Pancreas (tissue), 10 donors: ENCODE results near the gene ANKS1B. TPM values are rescaled to one million over a fixed set of nuclear protein-coding genes. Genes with fewer than 3 reads are reported as not detected.
A peak's percentile ranks its signal among the peaks of the same experiment; 100 is the strongest.
"Not testable (repeated sequence)": the region's sequence is repeated elsewhere in the genome, so short reads cannot be mapped to it uniquely, and the experiment has no call there.

Experiments used
- ATAC-seq, 4 donors: fragments of 200-7000 bp; cut with Tn5 transposase; one replicate each; pipeline versions ENCODE4 v1.8.0 to v1.9.1; 2020; ENCODE audit warnings: mild to moderate bottlenecking in 4 of 4, moderate library complexity in 4 of 4
- DNase-seq, 6 donors: peaks; one replicate each; pipeline ENCODE4 v3.0.0-alpha.2; 2020
- FAIRE-seq: peaks from 2 replicates; lab custom pipeline; 2012; peaks lifted over from hg19 to GRCh38; lab: Jason Lieb, UNC
- H3K27ac ChIP-seq, 4 donors: fragments of 200-600 bp; sonication (generic); 1 replicate in 3 of 4; 2 replicates in 1 of 4; pipeline versions ENCODE4 v1.5.0 to v1.8.0; 2020
- H3K27me3 ChIP-seq, 4 donors: fragments of 200-600 bp; one replicate each; pipeline ENCODE4 v1.8.0; 2021
- H3K36me3 ChIP-seq, 3 donors: fragments of 200-600 bp; sonication (generic) in 1 of 3; one replicate each; pipeline versions ENCODE4 v1.5.0 to v1.8.0; 2020 to 2021
- H3K4me1 ChIP-seq, 3 donors: fragments of 200-600 bp; one replicate each; pipeline ENCODE4 v1.8.0; 2021
- H3K4me3 ChIP-seq, 4 donors: fragments of 200-600 bp; sonication (generic) in 2 of 4; one replicate each; pipeline versions ENCODE4 v1.5.0 to v1.8.0; 2020 to 2021
- H3K9me3 ChIP-seq, 4 donors: fragments of 200-600 bp; one replicate each; pipeline ENCODE4 v1.8.0; 2021
- CTCF ChIP-seq, 4 donors: fragments of 200-600 bp; sonication (generic) in 3 of 4; IDR thresholded peaks; one replicate each; pipeline versions ENCODE4 v1.5.0 to v1.8.0; 2021; ENCODE audit warnings: antibody characterized with exemption in 4 of 4
- WGBS, 2 donors: extraction: QIAGEN DNeasy Blood & Tissue Kit; methylation state at CpG; one replicate each; pipeline ENCODE4 v1.1.7; 2013; 5-methylcytosine and 5-hydroxymethylcytosine counted together
- intact Hi-C, 3 donors: fragments of 100-400 bp; cut with DNase I; formaldehyde crosslinking; loops; one replicate each; pipeline versions ENCODE4 v1.11.1 to v1.14.2; 2022
- polyA plus RNA-seq, 2 donors: library from polyadenylated mRNA; stranded (reverse); fragments of 200-250 nt; gene quantifications; one replicate each; pipeline ENCODE4 v1.2.3, GENCODE V29; 2013
- total RNA-seq, 6 donors: library from RNA; stranded (reverse); fragmentation: NEBNext Ultra II Directional in 4 of 6; extraction: Animal tissue kit (Norgen Biotek cat#: 25700) in 4 of 6; gene quantifications; one replicate each; pipeline versions ENCODE4 v1.2.1 to v1.2.4, GENCODE V29; 2021 to 2023
- donor health status: healthy with polysubstance abuse.
- donor health status: DM: no; HTN: no; CAD: no; lungs with moderate emphysema.
- donor health status: DM: no; HTN: no; CAD: no.
- donor health status: control.
- donor health status: control.
- donor health status: Bipolar disorder and iron deficiency.
- donor health status: DM: yes; HTN: yes; CAD: no.
- donor health status: DM: no; HTN: no; CAD: no.
- donor health status: DM: no; HTN: no; CAD: no.
- donor health status: DM: yes; HTN: yes; CAD: no.

ANKS1B gene
- total and polyA plus RNA-seq, 8 donors = 0.49 to 3.2 (median 1.9) TPM

DNA sequence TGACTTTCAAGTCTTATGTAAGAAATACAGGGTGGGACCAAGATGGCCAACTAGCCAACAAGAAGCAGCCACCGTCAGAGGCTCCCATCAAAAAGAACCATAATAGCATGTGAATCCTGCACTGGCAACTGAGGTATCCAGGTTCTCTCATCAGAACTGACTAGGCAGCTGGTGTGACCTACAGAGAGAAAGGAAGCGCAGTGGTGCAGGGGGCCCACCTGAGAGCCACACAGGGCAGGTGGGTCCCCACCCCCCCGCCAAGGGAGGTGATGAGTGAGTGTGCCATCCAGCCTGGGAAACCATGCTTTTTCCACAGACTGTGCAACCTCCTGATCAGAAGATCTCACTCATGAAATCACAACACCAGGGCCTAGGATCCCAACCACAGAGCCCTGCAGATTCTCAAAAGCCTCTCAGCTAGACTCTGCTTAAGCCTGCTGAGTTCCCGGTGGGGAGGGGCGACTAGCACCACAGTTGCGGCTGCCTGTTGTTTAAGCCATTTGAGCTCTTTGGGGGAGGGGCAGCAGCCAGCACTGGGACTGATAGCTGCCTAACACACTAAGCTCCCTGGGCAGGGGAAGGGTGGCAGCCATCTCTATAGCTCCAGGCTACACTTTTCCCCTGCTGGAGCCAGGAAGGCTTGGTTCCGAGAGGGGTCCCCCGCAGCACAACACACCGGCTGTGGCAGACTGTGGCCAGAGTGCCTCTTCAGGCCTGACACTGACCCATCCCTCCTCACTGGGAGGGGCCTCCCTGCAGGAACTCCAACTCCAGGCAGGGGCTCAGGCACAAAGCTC, 261.8 kb downstream of the ANKS1B start:
- Histone ChIP-seq H3K36me3 (no peaks in the 10 kb centered on the region), H3K4me3 (no peak overlapping the region), H3K9me3 (no peaks in the 10 kb centered on the region), H3K4me1 (no peaks in the 10 kb centered on the region), H3K27me3 (no peaks in the 10 kb centered on the region), H3K27ac (no peak overlapping the region)
- TF ChIP-seq CTCF (IDR thresholded peaks at IDR 0.05) = no peak
- ATAC-seq = no peak
- FAIRE-seq = no peak
- peak in 1 of 6 donors; percentile 30 for DNase-seq
- intact Hi-C loops = no loop called here
- WGBS, 2 donors = 75 to 78% methylated on average over 9 of the region's 9 CpGs

GRCh38 chr12:99721715-99722275, 262.9 kb downstream of the ANKS1B start:
- Histone ChIP-seq H3K27ac (no peak overlapping the region), H3K9me3 (no peaks in the 10 kb centered on the region), H3K36me3 (no peaks in the 10 kb centered on the region), H3K27me3 (no peaks in the 10 kb centered on the region), H3K4me1 (no peaks in the 10 kb centered on the region), H3K4me3 (no peak overlapping the region)
- no peak for TF ChIP-seq CTCF (IDR thresholded peaks at IDR 0.05)
- ATAC-seq (no peak), DNase-seq (no peak), FAIRE-seq (no peak)
- WGBS, 2 donors = 39 to 72% methylated on average over 2 of the region's 2 CpGs
- intact Hi-C loops = no loop called here

DNA sequence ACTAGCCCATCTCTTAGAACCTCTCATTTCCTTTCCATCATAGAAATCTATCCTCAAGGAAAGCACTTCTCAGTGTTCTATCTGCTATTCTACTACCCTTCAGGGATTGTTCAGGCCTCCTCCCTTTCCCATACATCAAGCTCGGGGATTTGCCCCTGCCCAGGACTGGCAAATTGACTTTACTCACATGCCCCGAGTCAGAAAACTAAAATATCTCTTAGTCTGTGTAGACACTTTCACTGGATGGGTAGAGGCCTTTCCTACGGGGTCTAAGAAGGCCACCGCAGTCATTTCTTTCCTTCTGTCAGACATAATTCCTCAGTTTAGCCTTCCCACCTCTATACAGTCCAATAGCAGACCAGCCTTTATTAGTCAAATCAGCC, 264.7 kb downstream of the ANKS1B start:
- H3K36me3 ChIP-seq, H3K27me3 ChIP-seq, H3K9me3 ChIP-seq, intact Hi-C loops, FAIRE-seq, H3K4me3 ChIP-seq, H3K27ac ChIP-seq, DNase-seq, H3K4me1 ChIP-seq, ATAC-seq: not testable (repeated sequence)
- WGBS, 2 donors = 72 to 81% methylated on average over 4 of the region's 4 CpGs

- ATAC-seq, H3K9me3 ChIP-seq, H3K4me3 ChIP-seq, H3K4me1 ChIP-seq, FAIRE-seq, H3K36me3 ChIP-seq, H3K27me3 ChIP-seq, DNase-seq, intact Hi-C loops, H3K27ac ChIP-seq: not testable (repeated sequence)
- 62 to 70% methylated on average over 8 of the region's 8 CpGs for WGBS, 2 donors
Observed at GRCh38 chr12:99719411-99720082, 265.2 kb downstream of the ANKS1B start.

- H3K27ac ChIP-seq, H3K9me3 ChIP-seq, H3K27me3 ChIP-seq, DNase-seq, intact Hi-C loops, H3K4me3 ChIP-seq, H3K36me3 ChIP-seq, ATAC-seq, FAIRE-seq, H3K4me1 ChIP-seq: not testable (repeated sequence)
- 72 to 79% methylated on average over 16 of the region's 16 CpGs for WGBS, 2 donors
Observed at GRCh38 chr12:99715841-99716510, 268.8 kb downstream of the ANKS1B start.

DNA sequence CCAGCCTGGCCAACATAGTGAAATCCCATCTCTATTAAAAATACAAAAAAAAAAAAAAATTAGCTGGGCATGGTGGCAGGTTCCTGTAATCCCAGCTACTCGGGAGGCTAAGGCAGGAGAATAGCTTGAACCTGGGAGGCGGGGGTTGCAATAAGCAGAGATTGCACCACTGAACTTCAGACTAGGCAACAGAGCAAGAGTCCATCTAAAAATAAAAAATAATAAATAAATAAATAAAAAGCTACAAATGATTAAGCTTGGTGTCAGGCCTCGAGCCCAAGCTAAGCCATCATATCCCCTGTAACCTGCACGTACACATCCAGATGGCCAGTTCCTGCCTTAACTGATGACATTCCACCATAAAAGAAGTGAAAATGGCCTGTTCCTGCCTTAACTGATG, 269.8 kb downstream of the ANKS1B start:
- ATAC-seq, H3K27ac ChIP-seq, H3K36me3 ChIP-seq, H3K4me3 ChIP-seq, intact Hi-C loops, H3K9me3 ChIP-seq, FAIRE-seq, H3K4me1 ChIP-seq, DNase-seq, H3K27me3 ChIP-seq: not testable (repeated sequence)
- 80 to 88% methylated on average over 4 of the region's 4 CpGs for WGBS, 2 donors
